Cardiac septum (tissue), 1 donor: ENCODE data around the gene KHDC1L. TPM values are rescaled to one million over a fixed set of nuclear protein-coding genes. Genes with fewer than 3 reads are reported as not detected.
"Not testable (repeated sequence)": the region's sequence is repeated elsewhere in the genome, so short reads cannot be mapped to it uniquely, and the experiment has no call there.

Experiments used
- DNase-seq: peaks from one replicate; pipeline ENCODE4 v3.0.0-alpha.2; 2020; ENCODE audit warnings: low spot score
- intact Hi-C: fragments of 100-400 bp; cut with DNase I; formaldehyde crosslinking; loops from one replicate; pipeline ENCODE4 v1.14.0; 2022
- long read RNA-seq: library from polyadenylated mRNA; unstranded; transcript quantifications from one replicate; pipeline ENCODE4 v2.0.0, GENCODE V29; 2021
- total RNA-seq: library from RNA; stranded (reverse); fragmentation: NEBNext Ultra II Directional; extraction: Animal tissue kit (Norgen Biotek cat#: 25700); gene quantifications from one replicate; pipeline ENCODE4 v1.2.1, GENCODE V29; 2021
- donor health status: DM: no; HTN: no; CAD: no.

Gene KHDC1L
- total RNA-seq, result not detected
- long read RNA-seq, result 0 reads

DNA sequence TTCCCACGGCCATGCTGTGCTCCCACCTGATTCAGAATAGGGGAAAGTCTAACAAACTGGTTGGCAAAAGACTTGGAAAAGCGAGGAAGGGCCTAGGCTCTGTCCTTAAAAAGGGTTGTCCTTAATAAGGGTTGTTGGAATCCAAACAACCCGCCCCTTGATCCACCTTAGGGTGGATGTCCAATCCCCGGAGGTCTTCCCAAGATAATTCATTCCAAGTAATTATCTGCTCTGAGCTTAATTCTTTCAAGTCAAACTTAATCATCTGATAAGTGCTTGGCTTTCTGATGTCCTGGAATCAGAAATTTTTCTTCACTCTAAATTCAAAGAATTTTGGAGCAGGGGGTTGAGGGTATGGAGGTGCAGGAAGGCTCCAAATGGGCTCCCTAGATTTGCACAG lies at the start of gene KHDC1L:
TSS of gene KHDC1L (minus strand) at position 101 of the 400 bp plus-strand sequence. CDS start at position 13, 88 bp downstream.
- no peak for DNase-seq
- intact Hi-C loops, result no loop called here

GRCh38 chr6:73269296-73269695 lies 44.0 kb upstream of the KHDC1L start:
- intact Hi-C loops, result not testable (repeated sequence)

DNA sequence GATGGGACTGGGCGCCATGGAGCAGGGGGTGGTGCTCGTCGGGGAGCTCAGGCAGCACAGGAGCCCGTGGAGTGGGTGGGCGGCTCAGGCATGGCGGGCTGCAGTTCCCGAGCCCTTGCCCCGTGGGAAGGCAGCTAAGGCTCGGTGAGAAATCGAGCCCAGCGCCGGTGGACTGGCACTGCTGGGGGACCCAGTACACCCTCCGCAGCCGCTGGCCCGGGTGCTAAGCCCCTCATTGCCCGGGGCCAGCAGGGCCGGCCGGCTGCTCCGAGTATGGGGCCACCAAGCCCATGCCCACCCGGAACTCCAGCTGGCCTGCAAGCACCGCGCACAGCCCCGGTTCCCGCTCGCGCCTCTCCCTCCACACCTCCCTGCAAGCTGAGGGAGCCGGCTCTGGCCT lies 43.6 kb upstream of the KHDC1L start:
- intact Hi-C loops, DNase-seq: not testable (repeated sequence)

More at GRCh38 chr6:73269296-73269695, 44.0 kb upstream of the KHDC1L start:
- DNase-seq, result not testable (repeated sequence)

GRCh38 chr6:73264446-73264845 lies 39.1 kb upstream of the KHDC1L start:
- intact Hi-C loops, result no loop called here

GRCh38 chr6:73263570-73263909 lies 38.2 kb upstream of the KHDC1L start:
- DNase-seq, result no peak
- intact Hi-C loops, result no loop called here

More at GRCh38 chr6:73264446-73264845, 39.1 kb upstream of the KHDC1L start:
- DNase-seq, result no peak

GRCh38 chr6:73262671-73263569 lies 37.6 kb upstream of the KHDC1L start, which contains the start of gene KHDC1:
TSS of gene KHDC1 (minus strand) at chr6:73263196. CDS start at chr6:73242517, 20,679 bp downstream.
- DNase-seq, result no peak
- intact Hi-C loops, result no loop called here

GRCh38 chr6:73258721-73259120 lies 33.4 kb upstream of the KHDC1L start:
- no peak for DNase-seq
- intact Hi-C loops, result no loop called here

- intact Hi-C loops, result not testable (repeated sequence)
Observed at GRCh38 chr6:73254323-73254722, 29.0 kb upstream of the KHDC1L start.

DNA sequence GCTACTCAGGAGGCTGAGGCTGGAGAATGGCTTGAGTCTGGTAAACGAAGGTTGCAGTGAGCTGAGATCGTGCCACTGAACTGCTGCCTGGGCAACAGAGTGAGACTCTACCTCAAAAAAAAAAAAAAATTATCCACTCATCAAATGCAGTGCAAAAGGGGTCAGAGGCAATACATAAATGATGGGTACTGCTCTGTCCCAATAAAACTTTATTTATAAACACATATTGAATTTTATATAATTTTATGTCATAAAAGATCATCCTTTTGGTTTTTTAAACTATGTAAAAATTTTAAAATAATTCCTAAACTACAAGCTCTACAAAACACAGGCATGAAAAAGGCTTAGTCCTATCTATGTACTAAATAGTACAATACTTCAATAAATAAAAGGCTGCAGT lies 27.4 kb upstream of the KHDC1L start:
- DNase-seq, result no peak
- intact Hi-C loops, result no loop called here

More at GRCh38 chr6:73254323-73254722, 29.0 kb upstream of the KHDC1L start:
- not testable (repeated sequence) for DNase-seq

- intact Hi-C loops, result no loop called here
- no peak for DNase-seq
Observed at GRCh38 chr6:73250016-73250415, 24.7 kb upstream of the KHDC1L start.

DNA sequence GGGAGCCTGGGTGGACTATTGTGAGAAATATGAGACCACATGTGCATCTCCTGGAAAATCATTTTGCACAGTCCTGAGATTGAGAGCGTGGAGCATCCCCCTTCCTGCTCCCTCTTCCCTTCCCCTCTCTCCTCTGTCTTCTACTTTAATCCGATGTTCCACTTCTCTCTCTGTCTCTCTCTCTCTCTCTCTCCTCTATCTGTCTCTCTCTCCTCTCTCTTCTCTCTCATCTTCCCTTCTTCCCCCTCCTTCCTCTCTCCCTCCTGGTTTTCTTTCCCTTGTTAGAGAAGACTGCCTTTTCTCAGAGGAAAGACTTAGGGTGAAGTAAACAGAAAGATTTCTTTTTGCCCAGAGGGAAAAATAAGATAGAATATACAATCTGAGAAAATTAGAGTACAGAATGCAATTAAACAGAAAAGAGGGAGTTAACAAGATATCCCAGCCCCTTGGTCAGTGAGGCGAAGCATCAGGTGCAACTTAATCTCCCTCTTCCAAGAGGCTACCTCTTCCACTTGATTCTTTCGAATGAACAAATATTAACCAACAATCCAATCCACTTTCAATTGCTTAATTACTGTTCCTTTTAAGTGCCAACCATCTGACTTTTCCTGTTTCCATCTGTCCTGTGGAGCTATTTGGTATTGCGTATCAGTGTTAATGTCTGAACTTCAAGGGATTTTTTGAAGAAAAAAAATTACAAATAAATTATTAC lies 23.1 kb upstream of the KHDC1L start:
- intact Hi-C loops, result no loop called here
- no peak for DNase-seq

DNA sequence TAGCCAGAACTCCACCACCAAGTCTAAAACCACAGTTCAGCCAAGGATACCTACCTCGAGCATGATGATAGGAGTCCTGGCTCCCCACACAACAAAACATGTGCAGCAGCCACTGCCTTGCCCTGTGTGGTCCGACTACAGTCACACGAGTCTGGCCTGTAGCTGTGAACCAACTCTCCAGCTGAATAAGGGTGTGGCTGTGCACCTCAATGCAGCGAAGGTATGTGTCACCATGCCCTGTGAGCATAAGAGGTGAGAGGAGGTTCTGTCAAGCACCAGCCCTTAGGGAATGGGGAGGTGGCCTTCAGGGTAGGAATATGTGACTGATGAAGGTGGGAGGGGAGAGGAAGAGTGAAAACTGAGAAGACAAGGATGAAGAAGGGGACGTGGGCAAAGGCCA lies 16.7 kb upstream of the KHDC1L start:
- no peak for DNase-seq
- intact Hi-C loops, result no loop called here

- intact Hi-C loops, result no loop called here
- no peak for DNase-seq
Observed at GRCh38 chr6:73240730-73241129, 15.4 kb upstream of the KHDC1L start.

- intact Hi-C loops, result no loop called here
- no peak for DNase-seq
Observed at GRCh38 chr6:73236144-73236750, 11.0 kb upstream of the KHDC1L start.

GRCh38 chr6:73234733-73235132 lies 9.4 kb upstream of the KHDC1L start:
- DNase-seq, result no peak
- intact Hi-C loops, result no loop called here

- intact Hi-C loops, DNase-seq: not testable (repeated sequence)
Observed at GRCh38 chr6:73233971-73234370, 8.7 kb upstream of the KHDC1L start.

GRCh38 chr6:73233048-73233447 lies 7.8 kb upstream of the KHDC1L start:
- intact Hi-C loops, result no loop called here

DNA sequence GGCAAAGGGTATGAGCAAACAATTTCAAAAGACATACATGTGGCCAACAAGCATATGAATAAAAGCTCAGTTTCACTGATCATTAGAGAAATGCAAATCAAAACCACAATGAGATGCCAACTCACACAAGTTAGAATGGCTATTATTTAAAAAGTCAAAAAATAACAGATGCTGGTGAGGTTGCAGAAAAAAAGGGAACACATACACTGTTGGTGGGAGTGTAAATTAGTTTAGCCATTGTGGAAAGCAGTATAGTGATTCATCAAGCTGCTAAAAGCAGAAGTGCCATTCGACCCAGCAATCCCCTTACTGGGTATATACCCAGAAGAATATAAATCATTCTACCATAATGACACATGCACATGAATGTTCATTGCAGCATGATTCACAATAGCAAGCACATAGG lies 6.7 kb upstream of the KHDC1L start:
- no peak for DNase-seq
- intact Hi-C loops, result no loop called here

More at GRCh38 chr6:73233048-73233447, 7.8 kb upstream of the KHDC1L start:
- no peak for DNase-seq

DNA sequence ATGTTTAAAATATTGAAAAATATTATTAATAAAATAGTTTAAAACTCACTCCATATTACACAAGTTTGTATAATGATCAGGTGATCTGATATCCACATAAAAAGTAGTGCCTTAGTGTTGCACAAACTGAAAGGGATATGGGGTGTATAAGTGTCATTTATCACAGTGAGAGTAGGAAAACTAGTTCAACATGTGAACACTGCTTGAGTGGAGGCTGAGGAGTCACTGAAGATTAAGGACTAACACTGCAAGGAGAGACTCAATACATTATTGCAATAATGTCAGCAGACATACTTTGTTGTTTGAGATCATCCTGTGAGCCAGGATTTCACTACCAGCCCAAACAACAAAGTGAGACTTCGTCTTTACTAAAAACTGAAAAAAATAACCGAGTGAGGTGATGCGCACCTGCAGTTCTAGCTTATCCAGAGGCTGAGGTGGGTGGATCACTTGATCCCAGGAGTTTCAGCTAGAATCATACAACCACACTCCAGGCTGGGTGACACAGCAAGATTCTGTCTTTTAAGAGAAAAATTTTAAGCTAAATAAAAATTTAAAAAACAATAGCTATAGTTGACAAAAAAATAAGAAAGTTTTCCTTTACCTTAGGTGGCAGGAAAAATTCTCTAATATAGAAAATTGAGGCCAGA lies 2.4 kb upstream of the KHDC1L start:
- intact Hi-C loops, result no loop called here
- no peak for DNase-seq

GRCh38 chr6:73216859-73217258 lies 8.4 kb downstream of the KHDC1L start:
- intact Hi-C loops, result no loop called here
- no peak for DNase-seq
